Fibroblast of lung (primary cell): ENCODE results near the gene SEC22A. TPM values are rescaled to one million over a fixed set of nuclear protein-coding genes. Genes with fewer than 3 reads are reported as not detected.

Source experiments
- DNase-seq, 2 donors: peaks; one replicate each; pipeline versions ENCODE4 v3.0.0 to v3.0.0-alpha.2; 2010; ENCODE audit warnings: low read depth in 2 of 2
- H2AFZ ChIP-seq: 2 replicates; pipeline ENCODE4 v1.5.1; 2012; ENCODE audit warnings: low read length, control low read depth, inconsistent platforms
- H3K27ac ChIP-seq: 2 replicates; pipeline ENCODE4 v1.5.1; 2011; ENCODE audit warnings: low read length, control low read depth; ENCODE audit not compliant: insufficient read depth
- H3K27me3 ChIP-seq: 2 replicates; pipeline ENCODE4 v1.5.1; 2011; ENCODE audit warnings: mild to moderate bottlenecking, low read length; ENCODE audit not compliant: control insufficient read depth, insufficient read depth
- H3K36me3 ChIP-seq: 2 replicates; pipeline ENCODE4 v1.5.1; 2011; ENCODE audit warnings: low read length; ENCODE audit not compliant: control insufficient read depth, insufficient read depth
- H3K4me1 ChIP-seq: 2 replicates; pipeline ENCODE4 v1.5.1; 2011; ENCODE audit warnings: low read length; ENCODE audit not compliant: control insufficient read depth, insufficient read depth; ENCODE audit errors: extremely low read depth
- H3K4me2 ChIP-seq: 2 replicates; pipeline ENCODE4 v1.5.1; 2011; ENCODE audit warnings: low read length, control low read depth; ENCODE audit not compliant: insufficient read depth; ENCODE audit errors: extremely low read depth
- H3K4me3 ChIP-seq, 4 experiments: fragments of 200-600 bp in 1 of 4; sonication (generic) in 1 of 4; replicated peaks in 1 of 4; 2 replicates each; pipeline ENCODE4 v1.5.1; 2011 to 2016; ENCODE audit warnings: low read length in 4 of 4, low read depth in 3 of 4, mild to moderate bottlenecking in 3 of 4, control low read depth in 2 of 4, inconsistent platforms in 1 of 4, mixed read lengths in 1 of 4; ENCODE audit not compliant: insufficient read depth in 1 of 4; ENCODE audit errors: control extremely low read depth in 1 of 4
- H3K79me2 ChIP-seq: 2 replicates; pipeline ENCODE4 v1.5.1; 2012; ENCODE audit warnings: mild to moderate bottlenecking, low read length, inconsistent platforms; ENCODE audit not compliant: control insufficient read depth, insufficient read depth
- H3K9ac ChIP-seq: 2 replicates; pipeline ENCODE4 v1.5.1; 2011; ENCODE audit warnings: mild to moderate bottlenecking, low read length, control low read depth; ENCODE audit not compliant: insufficient read depth
- H3K9me3 ChIP-seq: 2 replicates; pipeline ENCODE4 v1.5.1; 2012; ENCODE audit warnings: low read depth, low read length; ENCODE audit not compliant: control insufficient read depth, insufficient read depth
- H4K20me1 ChIP-seq: 2 replicates; pipeline ENCODE4 v1.5.1; 2011; ENCODE audit warnings: low read length; ENCODE audit not compliant: control insufficient read depth, insufficient read depth; ENCODE audit errors: extremely low read depth
- CTCF ChIP-seq, 2 donors: IDR thresholded peaks in 1 of 2; conservative IDR thresholded peaks in 1 of 2; 1 replicate in 1 of 2; 2 replicates in 1 of 2; pipeline ENCODE4 v1.5.1; 2011 to 2012; ENCODE audit warnings: low read length in 2 of 2, control low read depth in 1 of 2, inconsistent platforms in 1 of 2, low read depth in 1 of 2, mild to moderate bottlenecking in 1 of 2
- EZH2 ChIP-seq: IDR thresholded peaks from 2 replicates; pipeline ENCODE4 v1.5.1; 2012; ENCODE audit warnings: low read length, control low read depth, mild to moderate bottlenecking; ENCODE audit errors: missing control alignments
- polyA plus RNA-seq, 2 donors: library from polyadenylated mRNA; depleted of rRNA in 1 of 2; stranded (reverse) in 1 of 2; unstranded in 1 of 2; fragments of >200 nt; gene quantifications; 2 replicates each; pipeline ENCODE4 v1.2.1, GENCODE V29; 2011 to 2012; ENCODE audit warnings: missing spikeins in 1 of 2
- total RNA-seq: library from RNA; depleted of rRNA; stranded (reverse); fragments of >200 nt; gene quantifications from 2 replicates; pipeline ENCODE4 v1.2.1, GENCODE V29; 2014

Gene SEC22A
- total and polyA plus RNA-seq, 2 donors (not counting 1 experiment from before 2014, with no cell fraction given), result 45.4 to 52.7 TPM

GRCh38 chr3:123289391-123290106, 87.8 kb downstream of the SEC22A start:
- no peak overlapping the region for H3K4me3 ChIP-seq
- no peak overlapping the region for H3K4me2 ChIP-seq
- no peak for TF ChIP-seq CTCF (conservative IDR thresholded peaks at IDR 0.05 in 1 of 2, IDR thresholded peaks at IDR 0.05 in 1 of 2; ENCODE audit: low read depth in 1 of 2, low read length in 2 of 2)
- DNase-seq, result no peak
- no peaks in the 10 kb centered on the region for H3K4me1 ChIP-seq
- no peak overlapping the region for H2AFZ ChIP-seq
- no peaks in the 10 kb centered on the region for H3K9me3 ChIP-seq
- H3K36me3 ChIP-seq, result no peaks in the 10 kb centered on the region
- no peak overlapping the region for H3K27ac ChIP-seq
- no peak overlapping the region for H3K9ac ChIP-seq
- H4K20me1 ChIP-seq, result no peaks in the 10 kb centered on the region
- H3K27me3 ChIP-seq, result no peaks in the 10 kb centered on the region
- H3K79me2 ChIP-seq, result no peaks in the 10 kb centered on the region

GRCh38 chr3:123290107-123290930, 88.6 kb downstream of the SEC22A start:
- H3K4me2 ChIP-seq, result no peak overlapping the region
- no peak overlapping the region for H2AFZ ChIP-seq
- no peak overlapping the region for H3K4me3 ChIP-seq
- H3K4me1 ChIP-seq, result no peaks in the 10 kb centered on the region
- no peak overlapping the region for H3K9ac ChIP-seq
- no peak overlapping the region for H3K27ac ChIP-seq
- no peaks in the 10 kb centered on the region for H4K20me1 ChIP-seq
- H3K36me3 ChIP-seq, result no peaks in the 10 kb centered on the region
- no peaks in the 10 kb centered on the region for H3K79me2 ChIP-seq
- H3K9me3 ChIP-seq, result no peaks in the 10 kb centered on the region
- H3K27me3 ChIP-seq, result peaks cover 2% of the 10 kb centered on the region
- TF ChIP-seq CTCF (conservative IDR thresholded peaks at IDR 0.05 in 1 of 2, IDR thresholded peaks at IDR 0.05 in 1 of 2; ENCODE audit: low read depth in 1 of 2, low read length in 2 of 2) (no peak), EZH2 (no peak)
- DNase-seq, result no peak

GRCh38 chr3:123290962-123291361, 89.2 kb downstream of the SEC22A start:
- H3K4me3 ChIP-seq, result no peak overlapping the region
- H3K27ac ChIP-seq, result no peak overlapping the region
- H3K9ac ChIP-seq, result no peak overlapping the region
- no peaks in the 10 kb centered on the region for H4K20me1 ChIP-seq
- no peak overlapping the region for H2AFZ ChIP-seq
- H3K36me3 ChIP-seq, result no peaks in the 10 kb centered on the region
- no peaks in the 10 kb centered on the region for H3K9me3 ChIP-seq
- no peaks in the 10 kb centered on the region for H3K4me1 ChIP-seq
- peaks cover 3% of the 10 kb centered on the region for H3K27me3 ChIP-seq
- no peak for DNase-seq
- H3K79me2 ChIP-seq, result no peaks in the 10 kb centered on the region
- TF ChIP-seq EZH2 (no peak), CTCF (conservative IDR thresholded peaks at IDR 0.05 in 1 of 2, IDR thresholded peaks at IDR 0.05 in 1 of 2; ENCODE audit: low read depth in 1 of 2, low read length in 2 of 2) (no peak)
- H3K4me2 ChIP-seq, result no peak overlapping the region
